GM10266 (cell line): ENCODE data around the gene ADARB1.
"Not testable (repeated sequence)": the region's sequence is repeated elsewhere in the genome, so short reads cannot be mapped to it uniquely, and the experiment has no call there.

ENCODE experiments used
- DNase-seq: peaks from one replicate; pipeline ENCODE4 v3.0.0; 2012; ENCODE audit errors: extremely low spot score
- TF ChIP-seq, protein P1 (sequence below): IDR thresholded peaks from 2 replicates; pipeline ENCODE4 v1.5.1; 2012; ENCODE audit warnings: mild to moderate bottlenecking, low read depth; ENCODE audit not compliant: control insufficient read depth, insufficient read depth; ENCODE audit errors: missing control alignments

The ADARB1 gene, protein sequence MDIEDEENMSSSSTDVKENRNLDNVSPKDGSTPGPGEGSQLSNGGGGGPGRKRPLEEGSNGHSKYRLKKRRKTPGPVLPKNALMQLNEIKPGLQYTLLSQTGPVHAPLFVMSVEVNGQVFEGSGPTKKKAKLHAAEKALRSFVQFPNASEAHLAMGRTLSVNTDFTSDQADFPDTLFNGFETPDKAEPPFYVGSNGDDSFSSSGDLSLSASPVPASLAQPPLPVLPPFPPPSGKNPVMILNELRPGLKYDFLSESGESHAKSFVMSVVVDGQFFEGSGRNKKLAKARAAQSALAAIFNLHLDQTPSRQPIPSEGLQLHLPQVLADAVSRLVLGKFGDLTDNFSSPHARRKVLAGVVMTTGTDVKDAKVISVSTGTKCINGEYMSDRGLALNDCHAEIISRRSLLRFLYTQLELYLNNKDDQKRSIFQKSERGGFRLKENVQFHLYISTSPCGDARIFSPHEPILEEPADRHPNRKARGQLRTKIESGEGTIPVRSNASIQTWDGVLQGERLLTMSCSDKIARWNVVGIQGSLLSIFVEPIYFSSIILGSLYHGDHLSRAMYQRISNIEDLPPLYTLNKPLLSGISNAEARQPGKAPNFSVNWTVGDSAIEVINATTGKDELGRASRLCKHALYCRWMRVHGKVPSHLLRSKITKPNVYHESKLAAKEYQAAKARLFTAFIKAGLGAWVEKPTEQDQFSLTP

DNA sequence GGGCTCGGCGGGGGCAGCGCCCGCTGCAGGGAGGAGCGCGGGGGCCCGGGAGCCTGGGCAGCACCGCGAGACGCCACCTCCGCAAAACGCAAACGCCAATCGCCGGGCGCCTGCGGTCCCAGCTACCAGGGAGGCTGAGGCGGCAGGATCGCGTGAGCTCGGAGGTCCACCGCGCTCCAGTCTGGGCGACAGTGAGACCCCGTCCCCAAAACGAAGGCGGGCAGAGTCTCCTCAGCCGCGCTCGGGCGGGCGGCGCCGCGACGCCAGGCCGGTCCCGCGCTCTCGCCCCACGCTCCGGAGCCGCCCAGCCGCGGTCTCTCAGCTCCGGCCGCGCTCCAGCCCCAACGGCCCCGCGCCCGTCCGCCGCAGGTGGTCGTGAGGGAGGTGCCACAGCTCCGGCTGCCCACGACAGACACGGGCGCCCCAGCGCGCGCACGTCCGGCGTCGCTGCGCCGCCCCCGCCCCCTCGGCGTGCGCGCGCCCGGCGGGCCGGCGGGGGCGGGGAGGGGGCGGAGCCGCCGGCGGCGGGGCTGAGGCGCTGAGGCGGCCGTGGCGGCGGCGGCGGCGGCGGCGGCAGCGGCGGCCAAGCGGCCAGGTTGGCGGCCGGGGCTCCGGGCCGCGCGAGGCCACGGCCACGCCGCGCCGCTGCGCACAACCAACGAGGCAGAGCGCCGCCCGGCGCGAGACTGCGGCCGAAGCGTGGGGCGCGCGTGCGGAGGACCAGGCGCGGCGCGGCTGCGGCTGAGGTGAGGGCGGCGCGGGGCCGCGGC is at the start of gene ADARB1:
TSS of gene ADARB1 (plus strand) at position 533 of the 770 bp plus-strand sequence. CDS start 97,077 bp downstream, outside the sequence.
- TF ChIP-seq, protein P1, sequence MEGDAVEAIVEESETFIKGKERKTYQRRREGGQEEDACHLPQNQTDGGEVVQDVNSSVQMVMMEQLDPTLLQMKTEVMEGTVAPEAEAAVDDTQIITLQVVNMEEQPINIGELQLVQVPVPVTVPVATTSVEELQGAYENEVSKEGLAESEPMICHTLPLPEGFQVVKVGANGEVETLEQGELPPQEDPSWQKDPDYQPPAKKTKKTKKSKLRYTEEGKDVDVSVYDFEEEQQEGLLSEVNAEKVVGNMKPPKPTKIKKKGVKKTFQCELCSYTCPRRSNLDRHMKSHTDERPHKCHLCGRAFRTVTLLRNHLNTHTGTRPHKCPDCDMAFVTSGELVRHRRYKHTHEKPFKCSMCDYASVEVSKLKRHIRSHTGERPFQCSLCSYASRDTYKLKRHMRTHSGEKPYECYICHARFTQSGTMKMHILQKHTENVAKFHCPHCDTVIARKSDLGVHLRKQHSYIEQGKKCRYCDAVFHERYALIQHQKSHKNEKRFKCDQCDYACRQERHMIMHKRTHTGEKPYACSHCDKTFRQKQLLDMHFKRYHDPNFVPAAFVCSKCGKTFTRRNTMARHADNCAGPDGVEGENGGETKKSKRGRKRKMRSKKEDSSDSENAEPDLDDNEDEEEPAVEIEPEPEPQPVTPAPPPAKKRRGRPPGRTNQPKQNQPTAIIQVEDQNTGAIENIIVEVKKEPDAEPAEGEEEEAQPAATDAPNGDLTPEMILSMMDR = no peak
- peak; percentile 97 for DNase-seq

DNA sequence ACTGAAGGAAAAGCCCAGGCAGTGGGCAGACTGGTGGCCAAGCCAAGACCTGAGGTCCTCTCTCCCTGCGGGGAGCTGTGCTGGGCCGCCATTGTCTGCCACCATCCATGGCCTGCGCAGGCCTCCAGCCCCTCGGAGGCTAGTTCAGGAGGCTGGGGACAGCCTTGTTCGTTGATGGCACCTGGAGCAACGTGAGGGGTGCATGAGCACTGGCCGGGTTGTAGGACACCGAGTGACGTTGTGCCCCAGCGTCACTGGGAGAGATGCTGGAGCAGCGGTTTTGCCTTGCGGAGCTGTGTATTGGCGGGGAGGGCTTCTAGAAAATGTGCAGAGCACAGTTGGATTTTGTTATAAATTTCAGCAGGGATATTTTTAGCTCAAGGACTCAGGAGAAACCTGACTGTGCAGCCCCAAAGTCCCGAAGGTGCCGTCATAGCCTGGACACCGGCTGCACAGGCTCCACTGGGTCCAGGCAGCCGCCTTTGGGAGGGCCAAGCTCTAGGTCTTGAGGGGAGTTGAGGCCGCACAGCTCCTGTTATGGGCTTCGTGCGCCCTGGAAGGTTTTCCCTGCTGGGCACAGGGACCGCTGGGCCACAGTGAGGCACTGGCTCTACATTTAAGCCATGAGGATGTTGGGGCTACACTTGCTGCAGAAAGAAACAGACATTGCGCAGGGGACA is 48.2 kb upstream of the ADARB1 start:
- DNase-seq = no peak
- TF ChIP-seq, protein P1 = no peak

DNA sequence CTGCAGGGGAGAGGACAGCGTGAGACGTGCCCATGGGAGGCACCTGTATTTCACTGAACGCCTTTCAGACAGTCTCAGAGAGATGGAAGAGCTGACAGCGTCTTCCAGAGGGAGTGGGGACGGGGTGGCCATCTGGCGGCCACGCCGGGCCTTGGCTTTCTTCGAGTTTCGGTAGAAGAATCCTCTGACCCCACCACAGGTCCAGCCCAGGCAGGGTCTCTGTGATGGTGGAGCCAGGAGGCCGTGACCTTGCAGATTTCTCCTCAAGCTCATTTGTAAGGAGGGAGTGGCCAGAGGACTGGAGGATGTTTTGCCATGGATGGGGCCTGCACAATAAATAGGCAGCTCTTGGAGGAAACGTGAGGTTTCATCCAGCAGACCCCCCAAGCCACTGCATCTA is 47.6 kb upstream of the ADARB1 start:
- TF ChIP-seq, protein P1 = no peak
- no peak for DNase-seq

DNA sequence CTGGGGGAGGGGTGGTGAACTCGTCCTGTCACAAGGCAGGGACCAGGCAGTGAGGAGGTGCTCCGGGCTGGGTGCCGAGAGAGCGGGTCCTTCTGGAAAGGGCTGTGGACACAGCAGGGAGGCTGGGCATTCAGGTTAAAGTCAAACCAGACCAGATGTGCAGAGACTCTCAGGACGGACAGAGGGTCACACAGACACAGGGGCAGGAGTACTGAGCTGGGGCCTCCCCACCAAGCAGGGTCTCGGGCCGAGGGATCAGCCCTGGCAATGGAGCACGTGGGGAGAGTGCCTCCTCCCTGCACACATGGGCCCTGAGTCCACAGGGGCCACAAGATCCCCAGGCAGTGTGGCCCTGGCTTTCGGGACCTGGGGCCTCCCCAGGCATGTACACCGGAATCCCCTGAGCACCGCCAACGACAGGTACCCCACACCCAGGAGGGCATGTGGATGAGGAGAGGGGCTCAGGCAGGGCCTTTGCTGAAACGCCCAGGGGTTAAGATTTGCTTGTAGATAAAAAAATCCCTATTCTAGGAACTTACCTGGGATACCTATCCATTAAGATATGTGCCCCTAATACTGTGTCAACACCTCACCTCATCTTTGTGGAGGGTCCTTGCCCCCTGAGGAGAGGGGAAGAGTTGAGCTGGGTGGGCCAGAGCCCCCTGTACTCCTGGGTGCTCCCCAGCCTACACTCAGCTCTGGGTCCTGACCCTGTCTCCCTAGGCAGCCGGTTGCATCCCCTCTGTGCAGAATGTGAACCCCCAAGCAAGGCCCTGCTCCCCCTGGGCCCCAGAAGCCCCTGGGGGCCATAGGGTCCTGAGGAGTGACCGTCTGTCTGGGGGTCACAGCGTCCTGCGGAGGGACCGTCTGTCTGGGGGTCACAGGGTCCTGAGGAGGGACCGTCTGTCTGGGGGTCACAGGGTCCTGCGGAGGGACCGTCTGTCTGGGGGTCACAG is 46.9 kb upstream of the ADARB1 start:
- TF ChIP-seq, protein P1 = no peak
- DNase-seq = no peak

DNA sequence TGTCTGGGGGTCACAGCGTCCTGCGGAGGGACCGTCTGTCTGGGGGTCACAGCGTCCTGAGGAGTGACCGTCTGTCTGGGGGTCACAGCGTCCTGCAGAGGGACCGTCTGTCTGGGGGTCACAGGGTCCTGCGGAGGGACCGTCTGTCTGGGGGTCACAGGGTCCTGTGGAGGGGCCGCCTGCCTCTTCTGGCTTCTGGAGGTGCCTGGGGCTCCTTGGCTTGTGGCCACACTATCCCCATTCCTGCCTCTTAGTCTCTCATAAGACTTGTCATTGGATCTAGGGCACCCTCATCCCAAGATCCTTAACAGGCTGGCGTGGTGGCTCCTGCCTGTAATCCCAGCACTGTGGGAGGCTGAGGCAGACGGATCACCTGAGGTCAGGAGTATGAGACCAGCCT is 45.7 kb upstream of the ADARB1 start:
- not testable (repeated sequence) for DNase-seq

DNA sequence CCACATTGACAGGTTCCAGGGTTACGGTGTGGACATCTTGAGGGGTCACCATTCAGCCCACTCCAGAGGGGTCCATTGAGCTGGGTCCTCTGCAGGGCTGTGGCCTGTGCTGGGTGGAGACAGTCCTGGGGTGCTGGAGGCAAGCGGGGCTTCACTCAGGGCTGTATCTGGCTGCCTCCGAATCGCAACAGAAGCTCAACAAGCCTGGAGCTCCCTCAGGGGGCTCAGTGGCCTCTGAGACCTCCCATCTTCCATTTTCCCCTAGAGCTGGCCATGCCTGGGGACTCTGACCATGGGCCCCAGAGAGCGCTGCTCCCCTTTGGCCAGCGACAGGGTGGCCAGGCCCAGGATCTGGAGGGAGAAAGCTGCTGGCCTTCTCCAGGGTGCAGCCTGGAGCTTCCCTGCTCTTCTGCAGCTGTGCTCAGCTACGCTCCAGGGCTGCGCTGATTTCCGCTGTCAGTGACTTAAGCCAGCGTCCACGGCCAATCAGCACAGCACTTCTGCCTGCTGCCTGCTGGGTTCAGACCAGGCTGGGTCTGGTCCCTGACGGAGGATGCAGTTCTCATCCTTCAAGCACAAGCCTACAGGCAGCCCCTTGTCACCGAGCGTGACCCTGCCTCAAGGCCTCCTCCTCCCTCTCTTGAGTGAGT is 45.0 kb upstream of the ADARB1 start:
- TF ChIP-seq, protein P1 = no peak
- no peak for DNase-seq
